Esophagus muscularis mucosa (tissue), 4 donors: ENCODE measurements around the gene SETBP1. TPM values are rescaled to one million over a fixed set of nuclear protein-coding genes. Genes with fewer than 3 reads are reported as not detected.

ENCODE experiments used
- DNase-seq: peaks from one replicate; pipeline ENCODE4 v3.0.0-alpha.2; 2017; ENCODE audit errors: extremely low spot score
- H3K27ac ChIP-seq, 4 donors: fragments of 200-600 bp; sonication (generic); replicated peaks in 1 of 4; 1 replicate in 3 of 4; 2 replicates in 1 of 4; pipeline ENCODE4 v1.5.1; 2016 to 2019; ENCODE audit warnings: mild to moderate bottlenecking in 1 of 4
- H3K27me3 ChIP-seq, 4 donors: fragments of 200-600 bp; sonication (generic); one replicate each; pipeline versions ENCODE4 v1.5.1 to v1.6.0; 2016 to 2019
- H3K36me3 ChIP-seq, 4 donors: fragments of 200-600 bp; sonication (generic); one replicate each; pipeline ENCODE4 v1.5.1; 2016 to 2019
- H3K4me1 ChIP-seq, 4 donors: fragments of 200-600 bp; sonication (generic); one replicate each; pipeline ENCODE4 v1.5.1; 2016 to 2019
- H3K4me3 ChIP-seq, 4 donors: fragments of 200-600 bp; sonication (generic); 1 replicate in 2 of 4; 2 replicates in 2 of 4; pipeline ENCODE4 v1.5.1; 2016 to 2019; ENCODE audit warnings: mild to moderate bottlenecking in 4 of 4, moderate library complexity in 1 of 4
- H3K9me3 ChIP-seq, 4 donors: fragments of 200-600 bp; sonication (generic); 1 replicate in 3 of 4; 2 replicates in 1 of 4; pipeline ENCODE4 v1.5.1; 2016 to 2019
- CTCF ChIP-seq, 3 experiments: fragments of 200-600 bp in 2 of 3; fragments of 450-650 bp in 1 of 3; sonication (generic) in 2 of 3; IDR thresholded peaks; one replicate each; pipeline ENCODE4 v1.5.1; 2017 to 2019; ENCODE audit warnings: antibody characterized with exemption in 3 of 3, mild to moderate bottlenecking in 2 of 3, moderate library complexity in 1 of 3
- EP300 ChIP-seq: sonication (generic); formaldehyde crosslinking; IDR thresholded peaks from one replicate; pipeline ENCODE4 v1.6.1; 2017; ENCODE audit warnings: antibody characterized with exemption
- POLR2A ChIP-seq: fragments of 450-650 bp; IDR thresholded peaks from one replicate; pipeline ENCODE4 v1.6.1; 2017; ENCODE audit warnings: antibody characterized with exemption, moderate library complexity, mild to moderate bottlenecking, low read depth
- POLR2AphosphoS5 ChIP-seq, 2 donors: sonication (generic); formaldehyde crosslinking; IDR thresholded peaks; one replicate each; pipeline ENCODE4 v1.6.1; 2017; ENCODE audit warnings: antibody characterized with exemption in 2 of 2
- WGBS: methylation state at CpG from one replicate; pipeline ENCODE4 v1.1.5; 2018; 5-methylcytosine and 5-hydroxymethylcytosine counted together
- intact Hi-C: fragments of 100-400 bp; cut with DNase I; formaldehyde crosslinking; loops from one replicate; pipeline ENCODE4 v1.15.1; 2023
- total RNA-seq, 4 donors: library from RNA; depleted of rRNA; stranded (reverse); fragments of >200 nt; gene quantifications; one replicate each; pipeline versions ENCODE4 v1.1.0 to v1.2.1, GENCODE V29; 2016

Gene SETBP1
- total RNA-seq, 4 donors from 2014 or later, result 40.9 to 86.5 (median 65.1) TPM

- H3K4me1 ChIP-seq, result peaks cover 22 to 52% (median 42%) of the 10 kb centered on the region in 4 donors
- TF ChIP-seq CTCF (IDR thresholded peaks at IDR 0.05) (no peak), POLR2AphosphoS5 (IDR thresholded peaks at IDR 0.05) (no peak), POLR2A (no peak), EP300 (no peak)
- 89% methylated on average over 6 of the region's 13 CpGs for WGBS
- H3K36me3 ChIP-seq, result no peaks in the 10 kb centered on the region
- no peak overlapping the region for H3K27ac ChIP-seq
- intact Hi-C loops, result no loop called here
- no peak for DNase-seq
- H3K4me3 ChIP-seq, result no peak overlapping the region
- no peaks in the 10 kb centered on the region for H3K27me3 ChIP-seq
- no peaks in the 10 kb centered on the region for H3K9me3 ChIP-seq
Measured at GRCh38 chr18:44851856-44852621, 171.4 kb downstream of the SETBP1 start.

- H3K4me1 ChIP-seq, result peaks cover 27 to 52% (median 43%) of the 10 kb centered on the region in 4 donors
- DNase-seq, result no peak
- H3K27ac ChIP-seq, result no peak overlapping the region
- no peaks in the 10 kb centered on the region for H3K36me3 ChIP-seq
- no peaks in the 10 kb centered on the region for H3K27me3 ChIP-seq
- intact Hi-C loops, result no loop called here
- TF ChIP-seq EP300, result no peak
- H3K9me3 ChIP-seq, result no peaks in the 10 kb centered on the region
- no peak overlapping the region for H3K4me3 ChIP-seq
Measured at GRCh38 chr18:44852818-44853217, 172.1 kb downstream of the SETBP1 start.

- Histone ChIP-seq H3K36me3 (no peaks in the 10 kb centered on the region), H3K27me3 (no peaks in the 10 kb centered on the region), H3K9me3 (no peaks in the 10 kb centered on the region), H3K27ac (no peak overlapping the region), H3K4me1 (peaks cover 28 to 53% (median 44%) of the 10 kb centered on the region in 4 donors), H3K4me3 (no peak overlapping the region)
- TF ChIP-seq POLR2AphosphoS5 (IDR thresholded peaks at IDR 0.05), result no peak
- TF ChIP-seq POLR2A, result no peak
- no peak for TF ChIP-seq EP300
- DNase-seq, result no peak
- intact Hi-C loops, result no loop called here
- WGBS, result 76% methylated on average over 2 of the region's 2 CpGs
Measured at GRCh38 chr18:44853430-44853829, 172.7 kb downstream of the SETBP1 start.

GRCh38 chr18:44855681-44856080 is 175.0 kb downstream of the SETBP1 start:
- Histone ChIP-seq H3K36me3 (no peaks in the 10 kb centered on the region), H3K4me3 (no peak overlapping the region), H3K27ac (no peak overlapping the region), H3K9me3 (no peaks in the 10 kb centered on the region), H3K27me3 (no peaks in the 10 kb centered on the region), H3K4me1 (peaks cover 27 to 64% (median 47%) of the 10 kb centered on the region in 4 donors)
- intact Hi-C loops, result no loop called here
- no peak for TF ChIP-seq POLR2A
- TF ChIP-seq CTCF (IDR thresholded peaks at IDR 0.05), result no peak
- no peak for TF ChIP-seq POLR2AphosphoS5 (IDR thresholded peaks at IDR 0.05)
- no peak for TF ChIP-seq EP300
- WGBS, result 97% methylated on average over 6 of the region's 6 CpGs
- no peak for DNase-seq

- no peaks in the 10 kb centered on the region for H3K9me3 ChIP-seq
- peaks cover 27 to 64% (median 49%) of the 10 kb centered on the region in 4 donors for H3K4me1 ChIP-seq
- no peak overlapping the region for H3K4me3 ChIP-seq
- WGBS, result 57% methylated on average over 1 of the region's 1 CpG
- DNase-seq, result no peak
- H3K36me3 ChIP-seq, result no peaks in the 10 kb centered on the region
- no peak overlapping the region for H3K27ac ChIP-seq
- TF ChIP-seq POLR2A (no peak), EP300 (no peak), POLR2AphosphoS5 (IDR thresholded peaks at IDR 0.05) (no peak), CTCF (IDR thresholded peaks at IDR 0.05) (no peak)
- intact Hi-C loops, result no loop called here
- H3K27me3 ChIP-seq, result no peaks in the 10 kb centered on the region
Measured at GRCh38 chr18:44856157-44856556, 175.5 kb downstream of the SETBP1 start.
